ENCODE data around the gene PGAP3.

GRCh38 chr17:39662551-39663339 lies 25.1 kb downstream of the PGAP3 start:
- TF ChIP-seq CTCF (tag by site-specific recombination; IDR thresholded peaks at IDR 0.05) (no peak), ZNF221 (tag by site-specific recombination; IDR thresholded peaks at IDR 0.05; ENCODE audit: borderline replicate concordance) (no peak), ZNF561 (tag by site-specific recombination; IDR thresholded peaks at IDR 0.05; ENCODE audit: borderline replicate concordance) (no peak), GLI4 (tag by site-specific recombination; IDR thresholded peaks at IDR 0.05) (no peak)

Data from HEK293 (cell line).